Kidney (tissue), 14 donors: ENCODE measurements around the gene GGT5. TPM values are rescaled to one million over a fixed set of nuclear protein-coding genes. Genes with fewer than 3 reads are reported as not detected.

Experiments
- DNase-seq, 5 donors: peaks; one replicate each; pipeline ENCODE4 v3.0.0-alpha.2; 2013 to 2020
- FAIRE-seq: peaks from 2 replicates; lab custom pipeline; 2012; peaks lifted over from hg19 to GRCh38; lab: Jason Lieb, UNC
- H3K27ac ChIP-seq, 2 donors: one replicate each; pipeline ENCODE4 v1.7.0; 2013; ENCODE audit warnings: low read depth in 2 of 2, low read length in 2 of 2, inconsistent platforms in 1 of 2
- H3K27me3 ChIP-seq: one replicate; pipeline ENCODE4 v1.7.1; 2013; ENCODE audit warnings: low read length, inconsistent platforms; ENCODE audit not compliant: control insufficient read depth, insufficient read depth
- H3K36me3 ChIP-seq, 3 donors: one replicate each; pipeline versions ENCODE4 v1.7.0 to v1.7.1; 2013; ENCODE audit warnings: low read length in 3 of 3, control low read depth in 1 of 3, inconsistent platforms in 1 of 3; ENCODE audit not compliant: insufficient read depth in 3 of 3, control insufficient read depth in 2 of 3
- H3K4me1 ChIP-seq, 3 donors: one replicate each; pipeline versions ENCODE4 v1.7.0 to v1.7.1; 2013; ENCODE audit warnings: low read length in 3 of 3, inconsistent platforms in 1 of 3, low read depth in 1 of 3; ENCODE audit not compliant: control insufficient read depth in 2 of 3, insufficient read depth in 2 of 3
- H3K4me3 ChIP-seq, 3 donors: one replicate each; pipeline versions ENCODE4 v1.7.0 to v1.8.1; 2013; ENCODE audit warnings: low read length in 3 of 3, control low read depth in 1 of 3, inconsistent platforms in 1 of 3
- H3K9ac ChIP-seq, 3 donors: one replicate each; pipeline versions ENCODE4 v1.7.0 to v1.7.1; 2013; ENCODE audit warnings: low read length in 3 of 3, control low read depth in 1 of 3, inconsistent platforms in 1 of 3
- H3K9me3 ChIP-seq, 3 donors: one replicate each; pipeline versions ENCODE4 v1.7.0 to v1.7.1; 2013; ENCODE audit warnings: low read length in 3 of 3, control low read depth in 1 of 3, inconsistent platforms in 1 of 3; ENCODE audit not compliant: control insufficient read depth in 2 of 3, insufficient read depth in 1 of 3
- intact Hi-C: fragments of 100-400 bp; cut with DNase I; formaldehyde crosslinking; loops from one replicate; pipeline ENCODE4 v1.11.1; 2022
- polyA plus RNA-seq: library from polyadenylated mRNA; stranded (reverse); fragments of 350-450 nt; fragmentation: Illumina TruSeq; extraction: RNeasy Lipid Tissue Mini Kit (QIAGEN cat#74804); gene quantifications from one replicate; pipeline ENCODE4 v1.2.3, GENCODE V29; 2014; ENCODE audit warnings: low read depth, low replicate concordance; ENCODE audit not compliant: insufficient read depth
- total RNA-seq: library from RNA; stranded (reverse); fragmentation: NEBNext Ultra II Directional; extraction: Animal tissue kit (Norgen Biotek cat#: 25700); gene quantifications from one replicate; pipeline ENCODE4 v1.2.1, GENCODE V29; 2021
- TF ChIP-seq, protein P1 (sequence below): IDR thresholded peaks from 3 replicates; pipeline ENCODE4 v1.5.1; 2012; ENCODE audit warnings: mild to moderate bottlenecking, moderate library complexity, borderline replicate concordance; ENCODE audit not compliant: insufficient read depth; ENCODE audit errors: extremely low read depth
- donor health status: control.
- donor health status: control.
- donor health status: control.
- donor health status: control.
- donor health status: control.
- donor health status: DM: yes; HTN: yes; CAD: no.
- donor health status: Normal renal cell carcinoma (clear cell type).

The GGT5 gene
- total and polyA plus RNA-seq, 2 donors from 2014 or later = 63.2 to 103 TPM

DNA sequence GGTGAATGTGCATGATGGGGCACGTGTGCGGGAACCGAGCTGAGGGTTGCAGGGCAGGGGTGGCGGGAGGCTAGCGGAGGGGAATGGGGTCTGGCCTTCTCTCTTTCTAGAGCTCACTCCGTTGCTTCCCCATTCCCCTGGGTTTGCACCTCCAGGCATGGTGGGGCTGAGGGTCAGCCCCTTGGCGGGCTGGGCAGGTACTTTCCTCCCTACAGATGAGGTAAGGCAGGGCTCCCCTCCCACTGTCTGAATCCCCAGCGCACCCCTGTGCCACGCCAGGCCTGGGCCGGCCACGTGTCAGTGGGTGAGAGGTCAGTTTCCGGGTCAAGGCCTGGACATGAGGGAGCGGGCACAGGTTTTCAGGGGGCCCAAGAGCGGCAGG, 54.7 kb downstream of the GGT5 start:
- peak overlapping the region; percentile 16 to 56 for H3K27ac ChIP-seq
- TF ChIP-seq, protein P1, sequence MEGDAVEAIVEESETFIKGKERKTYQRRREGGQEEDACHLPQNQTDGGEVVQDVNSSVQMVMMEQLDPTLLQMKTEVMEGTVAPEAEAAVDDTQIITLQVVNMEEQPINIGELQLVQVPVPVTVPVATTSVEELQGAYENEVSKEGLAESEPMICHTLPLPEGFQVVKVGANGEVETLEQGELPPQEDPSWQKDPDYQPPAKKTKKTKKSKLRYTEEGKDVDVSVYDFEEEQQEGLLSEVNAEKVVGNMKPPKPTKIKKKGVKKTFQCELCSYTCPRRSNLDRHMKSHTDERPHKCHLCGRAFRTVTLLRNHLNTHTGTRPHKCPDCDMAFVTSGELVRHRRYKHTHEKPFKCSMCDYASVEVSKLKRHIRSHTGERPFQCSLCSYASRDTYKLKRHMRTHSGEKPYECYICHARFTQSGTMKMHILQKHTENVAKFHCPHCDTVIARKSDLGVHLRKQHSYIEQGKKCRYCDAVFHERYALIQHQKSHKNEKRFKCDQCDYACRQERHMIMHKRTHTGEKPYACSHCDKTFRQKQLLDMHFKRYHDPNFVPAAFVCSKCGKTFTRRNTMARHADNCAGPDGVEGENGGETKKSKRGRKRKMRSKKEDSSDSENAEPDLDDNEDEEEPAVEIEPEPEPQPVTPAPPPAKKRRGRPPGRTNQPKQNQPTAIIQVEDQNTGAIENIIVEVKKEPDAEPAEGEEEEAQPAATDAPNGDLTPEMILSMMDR = no peak
- no peaks in the 10 kb centered on the region for H3K36me3 ChIP-seq
- H3K4me3 ChIP-seq = no peak overlapping the region
- H3K9me3 ChIP-seq = no peaks in the 10 kb centered on the region
- FAIRE-seq (no peak), DNase-seq (peak in 2 of 5 donors; percentile 50 to 72)
- no peak overlapping the region for H3K9ac ChIP-seq
- intact Hi-C loops = no loop called here
- peaks cover 0 to 12% (median 8%) of the 10 kb centered on the region in 3 donors for H3K4me1 ChIP-seq
- no peaks in the 10 kb centered on the region for H3K27me3 ChIP-seq

DNA sequence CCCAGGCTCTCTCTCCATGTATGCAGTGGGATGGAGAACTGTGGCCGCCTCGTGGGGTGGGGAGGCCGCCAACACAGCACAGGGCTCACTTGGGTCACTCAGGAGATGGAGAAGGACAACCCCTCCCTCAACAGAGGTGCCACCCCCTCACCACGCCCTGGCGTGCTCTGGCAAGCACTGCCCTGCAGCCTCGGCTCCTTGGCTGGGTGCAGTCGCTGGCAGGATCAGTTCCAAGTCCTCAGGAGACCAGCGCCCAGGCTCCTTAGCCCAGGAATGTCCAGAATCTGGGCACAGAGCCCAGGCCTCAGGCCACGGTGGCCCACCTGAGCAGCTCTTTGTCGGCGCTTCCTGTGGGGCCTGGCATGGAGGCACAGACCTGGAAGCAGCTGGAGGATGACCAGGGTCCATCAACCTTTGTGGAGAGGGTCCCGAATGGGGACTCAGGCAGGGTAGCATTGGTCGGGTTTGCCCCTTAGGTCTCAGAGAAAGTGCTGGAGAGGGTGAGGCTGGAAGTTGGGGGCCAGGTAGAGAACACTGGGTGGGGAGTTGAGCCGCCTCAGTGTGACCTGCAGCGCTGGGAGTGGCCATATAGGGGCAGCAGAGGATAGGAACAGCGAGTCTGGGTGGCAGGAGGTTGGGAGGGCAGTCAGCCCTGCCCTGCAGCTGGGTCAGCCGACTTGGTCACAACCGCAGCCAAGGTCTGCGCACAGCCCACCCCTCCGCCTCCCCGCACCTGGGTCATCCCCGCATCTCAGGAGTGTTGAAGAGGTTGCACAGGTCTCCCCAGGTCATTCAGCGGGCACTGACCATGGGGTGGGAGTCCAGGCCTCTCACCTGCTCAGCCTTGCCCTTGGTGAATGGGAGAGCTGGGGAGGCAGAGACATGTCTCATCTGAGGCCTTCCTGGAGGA, 55.4 kb downstream of the GGT5 start:
- TF ChIP-seq, protein P1 = peak; percentile 87
- peaks cover 0 to 12% (median 8%) of the 10 kb centered on the region in 3 donors for H3K4me1 ChIP-seq
- DNase-seq (peak; percentile 75 to 92 (median 77)), FAIRE-seq (no peak)
- peaks cover 0 to 3% (median 0%) of the 10 kb centered on the region in 3 donors for H3K36me3 ChIP-seq
- no peaks in the 10 kb centered on the region for H3K27me3 ChIP-seq
- intact Hi-C loops = no loop called here
- H3K27ac ChIP-seq = peak overlapping the region; percentile 16 to 56
- no peak overlapping the region for H3K9ac ChIP-seq
- no peaks in the 10 kb centered on the region for H3K9me3 ChIP-seq
- no peak overlapping the region for H3K4me3 ChIP-seq

DNA sequence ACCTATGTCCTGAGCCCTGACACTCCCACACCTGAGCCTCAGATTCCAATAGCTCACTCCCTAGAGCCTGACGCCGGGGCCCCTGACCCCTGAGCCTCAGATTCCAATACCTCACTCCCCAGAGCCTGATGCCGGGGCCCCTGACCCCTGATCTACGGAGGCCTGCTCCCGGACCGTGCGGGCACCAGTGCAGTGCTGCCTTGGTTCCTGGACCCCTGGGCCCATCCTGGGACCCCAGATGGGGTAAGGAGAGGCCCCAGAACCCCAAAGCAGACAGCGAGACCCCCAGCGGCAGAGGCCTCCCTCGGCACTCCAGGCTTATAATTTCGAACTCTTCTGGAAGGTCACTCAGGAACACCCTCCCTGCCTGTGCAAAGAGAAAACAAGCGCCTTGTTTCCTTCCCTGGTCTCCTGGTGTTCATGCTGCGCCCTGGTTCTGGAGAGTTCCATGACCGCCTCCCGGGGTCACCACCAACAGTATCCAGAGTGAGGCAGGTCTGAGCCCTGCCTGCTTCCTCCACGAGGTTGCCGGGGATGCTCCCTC, 56.1 kb downstream of the GGT5 start:
- no peak for FAIRE-seq

More for the DNA sequence above, 56.1 kb downstream of the GGT5 start:
- no peaks in the 10 kb centered on the region for H3K9me3 ChIP-seq
- DNase-seq = peak in 1 of 5 donors; percentile 61
- no peak overlapping the region for H3K9ac ChIP-seq
- peaks cover 0 to 16% (median 8%) of the 10 kb centered on the region in 3 donors for H3K4me1 ChIP-seq
- no peaks in the 10 kb centered on the region for H3K27me3 ChIP-seq
- no peak overlapping the region for H3K4me3 ChIP-seq
- TF ChIP-seq, protein P1 = no peak
- intact Hi-C loops = no loop called here
- H3K36me3 ChIP-seq = peaks cover 0 to 3% (median 0%) of the 10 kb centered on the region in 3 donors
- no peak overlapping the region for H3K27ac ChIP-seq
